GM21529 (cell line): Measurements from ENCODE around the gene PCDHGA12.
"Not testable (repeated sequence)": the region's sequence is repeated elsewhere in the genome, so short reads cannot be mapped to it uniquely, and the experiment has no call there.

Source experiments
- ATAC-seq: cut with Tn5 transposase; IDR thresholded peaks from one replicate; pipeline ENCODE4 v1.9.1; 2021; ENCODE audit not compliant: unreplicated experiment

Gene PCDHGA12

GRCh38 chr5:141430332-141431113, at the start of gene PCDHGA12:
Gene PCDHGA12, plus strand, starts transcription at chr5:141430507. Its CDS starts 253 bp downstream, at chr5:141430760.
- ATAC-seq = peak; percentile 93

DNA sequence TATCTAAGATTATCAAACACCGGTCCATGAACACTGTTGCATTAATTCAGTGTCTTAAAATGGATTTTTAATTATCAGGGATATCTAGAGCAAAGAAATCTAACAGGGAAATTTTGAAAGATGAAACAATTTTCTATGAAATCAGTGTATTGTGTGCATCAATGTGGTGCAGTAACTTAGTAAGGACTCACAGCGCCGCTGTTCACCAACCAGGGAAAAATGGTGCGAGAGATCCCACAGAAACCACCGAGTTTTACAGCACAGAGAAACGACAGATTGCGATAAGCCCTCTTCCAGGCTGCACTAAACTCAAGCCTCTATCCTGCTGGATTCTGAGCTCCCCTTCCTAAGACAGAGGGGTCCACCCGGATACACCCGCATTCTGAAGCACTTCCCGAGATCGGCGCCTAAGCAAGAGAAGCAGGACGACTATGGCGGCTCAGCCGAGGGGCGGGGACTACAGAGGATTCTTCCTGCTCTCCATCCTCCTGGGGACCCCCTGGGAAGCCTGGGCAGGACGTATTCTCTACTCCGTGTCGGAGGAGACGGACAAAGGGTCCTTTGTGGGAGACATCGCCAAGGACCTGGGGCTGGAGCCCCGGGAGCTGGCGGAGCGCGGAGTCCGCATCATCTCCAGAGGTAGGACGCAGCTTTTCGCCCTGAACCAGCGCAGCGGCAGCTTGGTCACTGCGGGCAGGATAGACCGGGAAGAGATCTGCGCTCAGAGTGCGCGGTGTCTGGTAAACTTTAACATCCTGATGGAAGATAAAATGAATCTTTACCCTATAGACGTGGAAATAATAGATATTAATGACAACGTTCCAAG, 47.6 kb upstream of the PCDHGA12 start, which contains the start of gene PCDHGA7:
Gene PCDHGA7 (plus strand): TSS at position 274 of the 826 bp plus-strand sequence. CDS start 158 bp downstream, at position 432.
- no peak for ATAC-seq

DNA sequence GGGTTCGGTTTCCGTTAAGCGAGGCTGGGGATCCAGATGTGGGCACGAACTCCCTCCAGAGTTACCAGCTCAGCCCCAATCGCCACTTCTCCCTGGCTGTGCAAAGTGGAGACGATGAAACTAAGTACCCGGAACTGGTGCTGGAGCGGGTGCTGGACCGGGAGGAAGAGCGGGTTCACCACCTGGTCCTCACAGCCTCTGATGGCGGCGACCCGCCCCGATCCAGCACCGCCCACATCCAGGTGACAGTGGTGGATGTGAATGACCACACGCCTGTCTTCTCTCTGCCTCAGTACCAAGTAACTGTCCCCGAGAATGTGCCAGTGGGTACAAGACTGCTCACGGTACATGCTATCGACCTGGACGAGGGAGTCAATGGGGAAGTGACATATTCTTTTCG, 47.0 kb upstream of the PCDHGA12 start:
- no peak for ATAC-seq

DNA sequence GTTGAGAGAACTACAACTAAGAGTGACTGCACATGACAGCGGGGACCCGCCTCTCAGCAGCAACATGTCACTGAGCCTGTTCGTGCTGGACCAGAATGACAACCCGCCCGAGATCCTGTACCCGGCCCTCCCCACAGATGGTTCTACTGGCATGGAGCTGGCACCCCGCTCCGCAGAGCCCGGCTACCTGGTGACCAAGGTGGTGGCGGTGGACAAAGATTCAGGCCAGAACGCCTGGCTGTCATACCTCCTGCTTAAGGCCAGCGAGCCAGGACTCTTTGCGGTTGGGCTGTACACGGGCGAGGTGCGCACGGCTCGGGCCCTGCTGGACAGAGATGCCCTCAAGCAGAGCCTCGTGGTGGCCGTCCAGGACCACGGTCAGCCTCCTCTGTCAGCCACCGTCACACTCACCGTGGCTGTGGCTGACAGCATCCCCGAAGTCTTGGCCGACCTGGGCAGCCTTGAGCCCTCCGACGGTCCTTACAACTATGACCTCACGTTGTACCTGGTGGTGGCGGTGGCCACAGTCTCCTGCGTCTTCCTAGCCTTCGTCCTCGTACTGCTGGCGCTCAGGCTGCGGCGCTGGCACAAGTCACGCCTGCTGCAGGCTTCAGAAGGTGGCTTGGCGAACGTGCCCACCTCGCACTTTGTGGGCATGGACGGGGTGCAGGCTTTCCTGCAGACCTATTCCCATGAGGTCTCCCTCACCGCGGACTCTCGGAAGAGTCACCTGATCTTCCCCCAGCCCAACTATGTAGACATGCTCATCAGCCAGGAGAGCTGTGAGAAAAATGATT, 45.6 kb upstream of the PCDHGA12 start:
- ATAC-seq = no peak

- ATAC-seq = peak; percentile 89
These were observed 42.6 kb upstream of the PCDHGA12 start, which contains the start of gene PCDHGB4 for GRCh38 chr5:141387557-141388311. Gene PCDHGB4, plus strand, starts transcription at chr5:141387698. Its CDS starts 187 bp downstream, at chr5:141387885.

DNA sequence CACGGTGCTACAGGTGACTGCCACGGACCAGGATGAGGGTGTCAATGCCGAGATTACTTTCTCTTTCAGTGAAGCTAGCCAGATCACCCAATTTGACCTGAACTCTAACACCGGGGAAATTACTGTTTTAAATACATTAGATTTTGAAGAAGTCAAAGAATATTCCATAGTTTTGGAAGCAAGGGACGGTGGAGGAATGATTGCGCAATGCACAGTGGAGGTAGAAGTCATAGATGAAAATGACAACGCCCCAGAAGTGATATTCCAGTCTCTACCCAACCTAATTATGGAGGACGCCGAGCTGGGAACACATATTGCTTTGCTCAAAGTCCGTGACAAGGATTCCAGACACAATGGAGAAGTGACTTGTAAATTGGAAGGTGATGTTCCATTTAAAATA, 41.6 kb upstream of the PCDHGA12 start:
- ATAC-seq = no peak

- ATAC-seq = no peak
These were observed 40.9 kb upstream of the PCDHGA12 start for GRCh38 chr5:141389153-141390042.

DNA sequence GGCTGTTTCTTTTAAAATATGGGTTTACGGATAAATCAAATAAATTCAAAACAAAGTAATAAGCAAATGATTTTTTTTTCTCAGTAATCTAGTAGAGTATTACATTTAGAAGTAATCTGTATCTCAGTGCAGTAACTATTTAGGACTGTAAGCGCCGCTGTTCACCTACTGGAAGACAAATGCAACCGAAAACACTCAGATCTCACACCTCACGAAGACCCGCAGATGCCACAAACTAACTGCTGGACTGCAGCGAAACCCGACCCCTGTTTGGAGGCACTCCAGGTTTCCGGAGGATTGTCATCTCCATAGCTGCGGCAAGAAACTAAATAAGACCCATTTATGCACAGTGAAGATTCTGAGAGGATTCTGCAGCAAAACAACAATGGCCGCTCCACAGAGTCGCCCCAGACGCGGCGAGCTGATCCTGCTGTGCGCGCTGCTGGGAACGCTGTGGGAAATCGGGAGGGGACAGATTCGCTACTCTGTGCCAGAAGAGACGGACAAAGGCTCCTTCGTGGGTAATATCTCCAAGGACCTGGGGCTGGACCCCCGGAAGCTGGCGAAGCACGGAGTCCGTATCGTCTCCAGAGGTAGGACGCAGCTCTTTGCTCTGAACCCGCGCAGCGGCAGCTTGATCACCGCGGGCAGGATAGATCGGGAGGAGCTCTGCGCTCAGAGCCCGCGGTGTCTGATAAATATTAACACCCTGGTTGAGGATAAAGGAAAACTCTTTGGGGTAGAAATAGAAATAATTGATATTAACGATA, 37.7 kb upstream of the PCDHGA12 start, which contains the start of gene PCDHGA8:
Gene PCDHGA8 (plus strand): TSS at position 205 of the 770 bp plus-strand sequence. CDS start 181 bp downstream, at position 386.
- ATAC-seq = no peak

- ATAC-seq = no peak
These were observed 37.0 kb upstream of the PCDHGA12 start for GRCh38 chr5:141393267-141393666.

DNA sequence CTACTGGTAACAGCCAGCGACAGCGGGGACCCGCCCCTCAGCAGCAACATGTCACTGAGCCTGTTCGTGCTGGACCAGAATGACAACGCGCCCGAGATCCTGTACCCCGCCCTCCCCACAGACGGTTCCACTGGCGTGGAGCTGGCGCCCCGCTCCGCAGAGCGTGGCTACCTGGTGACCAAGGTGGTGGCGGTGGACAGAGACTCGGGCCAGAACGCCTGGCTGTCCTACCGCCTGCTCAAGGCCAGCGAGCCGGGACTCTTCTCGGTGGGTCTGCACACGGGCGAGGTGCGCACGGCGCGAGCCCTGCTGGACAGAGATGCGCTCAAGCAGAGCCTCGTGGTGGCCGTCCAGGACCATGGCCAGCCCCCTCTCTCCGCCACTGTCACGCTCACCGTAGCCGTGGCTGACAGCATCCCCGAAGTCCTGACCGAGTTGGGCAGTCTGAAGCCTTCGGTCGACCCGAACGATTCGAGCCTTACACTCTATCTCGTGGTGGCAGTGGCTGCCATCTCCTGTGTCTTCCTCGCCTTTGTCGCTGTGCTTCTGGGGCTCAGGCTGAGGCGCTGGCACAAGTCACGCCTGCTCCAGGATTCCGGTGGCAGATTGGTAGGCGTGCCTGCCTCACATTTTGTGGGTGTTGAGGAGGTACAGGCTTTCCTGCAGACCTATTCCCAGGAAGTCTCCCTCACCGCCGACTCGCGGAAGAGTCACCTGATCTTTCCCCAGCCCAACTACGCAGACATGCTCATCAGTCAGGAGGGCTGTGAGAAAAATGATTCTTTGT, 35.7 kb upstream of the PCDHGA12 start:
- ATAC-seq = not testable (repeated sequence)

DNA sequence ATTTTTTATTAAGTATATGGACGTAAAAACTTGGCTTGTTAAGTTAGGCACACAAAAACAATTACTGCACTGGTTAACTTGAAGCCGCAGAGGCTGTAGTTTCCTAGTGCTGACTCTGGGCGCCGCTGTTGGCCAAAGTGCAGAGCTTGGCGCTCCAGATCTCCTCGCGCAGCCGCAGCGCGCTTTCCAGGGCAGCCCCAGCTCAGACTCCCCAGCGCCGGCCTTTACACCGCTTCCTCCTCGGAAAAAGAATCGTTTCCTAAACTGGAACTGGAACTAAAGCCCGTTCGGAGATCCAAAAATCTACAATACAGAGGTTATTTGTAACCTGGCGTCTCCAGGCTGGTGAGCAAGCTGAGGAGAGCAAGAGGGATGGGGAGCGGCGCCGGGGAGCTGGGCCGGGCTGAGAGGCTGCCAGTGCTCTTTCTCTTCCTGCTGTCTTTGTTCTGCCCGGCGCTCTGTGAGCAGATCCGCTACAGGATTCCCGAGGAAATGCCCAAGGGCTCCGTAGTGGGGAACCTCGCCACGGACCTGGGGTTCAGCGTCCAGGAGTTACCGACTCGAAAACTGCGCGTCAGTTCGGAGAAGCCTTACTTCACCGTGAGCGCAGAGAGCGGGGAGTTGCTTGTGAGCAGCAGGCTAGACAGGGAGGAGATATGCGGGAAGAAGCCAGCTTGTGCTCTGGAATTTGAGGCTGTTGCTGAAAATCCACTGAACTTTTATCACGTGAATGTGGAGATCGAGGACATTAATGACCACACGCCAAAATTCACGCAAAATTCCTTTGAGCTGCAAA, 32.4 kb upstream of the PCDHGA12 start, which contains the start of gene PCDHGB5:
Gene PCDHGB5 (plus strand): TSS at position 192 of the 796 bp plus-strand sequence. CDS start 181 bp downstream, at position 373.
- peak; percentile 94 for ATAC-seq

GRCh38 chr5:141398608-141399007, 31.7 kb upstream of the PCDHGA12 start:
- ATAC-seq = no peak

DNA sequence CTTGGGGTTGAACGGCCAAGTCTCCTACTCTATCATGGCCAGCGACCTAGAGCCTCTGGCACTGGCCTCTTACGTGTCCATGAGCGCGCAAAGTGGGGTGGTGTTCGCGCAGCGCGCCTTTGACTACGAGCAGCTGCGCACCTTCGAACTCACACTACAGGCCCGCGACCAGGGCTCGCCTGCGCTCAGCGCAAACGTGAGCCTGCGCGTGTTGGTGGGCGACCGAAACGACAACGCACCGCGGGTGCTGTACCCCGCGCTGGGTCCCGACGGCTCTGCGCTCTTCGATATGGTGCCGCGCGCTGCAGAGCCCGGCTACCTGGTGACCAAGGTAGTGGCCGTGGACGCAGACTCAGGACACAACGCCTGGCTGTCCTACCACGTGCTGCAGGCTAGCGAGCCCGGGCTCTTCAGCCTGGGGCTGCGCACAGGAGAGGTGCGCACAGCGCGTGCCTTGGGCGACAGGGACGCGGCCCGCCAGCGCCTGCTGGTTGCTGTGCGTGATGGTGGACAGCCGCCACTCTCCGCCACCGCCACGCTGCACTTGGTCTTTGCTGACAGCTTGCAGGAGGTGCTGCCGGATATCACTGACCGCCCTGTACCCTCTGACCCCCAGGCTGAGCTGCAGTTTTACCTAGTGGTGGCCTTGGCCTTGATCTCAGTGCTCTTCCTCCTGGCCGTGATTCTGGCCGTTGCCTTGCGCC, 30.6 kb upstream of the PCDHGA12 start:
- no peak for ATAC-seq

DNA sequence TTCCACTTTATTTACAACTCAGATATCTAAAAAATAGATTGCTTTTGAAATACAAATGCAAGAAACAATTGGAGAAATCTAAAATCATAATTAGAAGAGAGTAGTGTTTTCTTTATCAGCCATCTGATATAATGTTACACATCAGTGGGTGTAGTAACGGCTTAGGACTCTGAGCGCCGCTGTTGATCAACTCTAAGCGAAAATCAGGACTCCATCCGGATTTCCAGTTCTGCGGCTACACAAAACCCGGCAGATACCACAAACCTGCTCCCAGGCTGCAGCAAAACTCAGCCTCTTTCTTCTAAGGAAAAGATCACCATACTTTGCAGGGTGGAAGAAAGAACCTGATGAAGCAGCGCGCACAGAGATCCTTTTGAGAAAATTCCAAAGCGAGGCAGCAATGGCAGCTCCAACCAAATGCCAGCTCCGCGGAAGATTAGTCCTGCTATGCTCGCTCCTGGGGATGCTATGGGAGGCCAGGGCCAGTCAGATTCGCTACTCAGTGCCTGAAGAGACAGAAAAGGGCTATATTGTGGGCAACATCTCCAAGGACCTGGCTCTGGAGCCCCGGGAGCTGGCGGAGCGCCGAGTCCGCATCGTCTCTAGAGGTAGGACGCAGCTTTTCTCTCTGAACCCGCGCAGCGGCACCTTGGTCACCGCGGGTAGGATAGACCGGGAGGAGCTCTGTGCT, 27.6 kb upstream of the PCDHGA12 start, which contains the start of gene PCDHGA9:
Gene PCDHGA9 (plus strand): TSS at position 226 of the 691 bp plus-strand sequence. CDS start 175 bp downstream, at position 401.
- no peak for ATAC-seq

DNA sequence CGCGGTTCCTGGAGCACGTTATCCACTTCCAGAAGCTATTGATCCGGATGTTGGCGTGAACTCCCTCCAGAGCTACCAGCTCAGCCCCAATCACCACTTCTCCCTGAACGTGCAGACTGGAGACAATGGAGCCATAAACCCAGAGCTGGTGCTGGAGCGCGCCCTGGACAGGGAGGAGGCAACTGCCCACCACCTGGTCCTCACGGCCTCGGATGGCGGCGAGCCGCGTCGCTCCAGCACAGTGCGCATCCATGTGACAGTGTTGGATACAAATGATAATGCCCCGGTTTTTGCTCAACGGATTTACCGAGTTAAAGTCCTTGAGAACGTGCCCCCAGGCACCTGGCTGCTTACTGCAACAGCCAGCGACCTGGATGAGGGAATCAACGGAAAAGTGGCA, 26.9 kb upstream of the PCDHGA12 start:
- ATAC-seq = no peak
